GM19467 (cell line): ENCODE measurements around the gene SMTNL1.

Source experiments
- ATAC-seq: cut with Tn5 transposase; IDR thresholded peaks from one replicate; pipeline ENCODE4 v1.9.1; 2021; ENCODE audit warnings: mild to moderate bottlenecking, moderate library complexity; ENCODE audit not compliant: unreplicated experiment

The SMTNL1 gene

GRCh38 chr11:57586711-57587245 lies 49.4 kb downstream of the SMTNL1 start:
- ATAC-seq: no peak

GRCh38 chr11:57588046-57588710 lies 50.8 kb downstream of the SMTNL1 start:
- no peak for ATAC-seq

- ATAC-seq: no peak
These were observed 59.0 kb downstream of the SMTNL1 start for GRCh38 chr11:57596266-57596885.

- ATAC-seq: no peak
These were observed 60.1 kb downstream of the SMTNL1 start, which contains the start of gene SERPING1 for GRCh38 chr11:57597461-57597915. Gene SERPING1 (plus strand): TSS chr11:57597685. CDS start chr11:57598271, 586 bp downstream.

GRCh38 chr11:57597916-57598830 lies 60.8 kb downstream of the SMTNL1 start:
- no peak for ATAC-seq

GRCh38 chr11:57598831-57599155 lies 61.4 kb downstream of the SMTNL1 start:
- no peak for ATAC-seq

- ATAC-seq: no peak
These were observed 62.0 kb downstream of the SMTNL1 start for GRCh38 chr11:57599381-57599780.
